ENCODE data around the gene RALGAPA2.

Gene RALGAPA2

DNA sequence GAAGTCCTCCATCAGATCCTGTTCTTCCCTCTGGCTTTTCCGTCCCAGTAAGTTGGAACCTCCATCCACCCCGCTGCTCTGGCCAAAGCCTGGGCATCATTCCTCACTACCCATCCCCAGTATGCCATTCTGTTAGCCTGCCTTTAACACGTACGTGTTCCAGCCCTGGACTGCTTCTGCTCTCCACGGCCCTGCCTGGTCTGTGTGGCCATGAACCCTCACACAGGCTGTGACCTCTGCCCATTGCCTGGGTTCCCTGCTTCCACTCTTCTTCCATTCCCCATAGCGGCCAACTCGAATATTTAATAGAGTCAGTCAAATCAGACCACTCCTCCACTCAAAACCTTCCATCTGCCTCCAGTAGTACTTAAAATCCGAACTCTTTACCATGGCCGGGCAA, 29.4 kb downstream of the RALGAPA2 start:
- in situ Hi-C loops (cut with HindIII; ENCODE audit: low sequenced_read_pairs) = no loop called here
- TF ChIP-seq, protein P1, sequence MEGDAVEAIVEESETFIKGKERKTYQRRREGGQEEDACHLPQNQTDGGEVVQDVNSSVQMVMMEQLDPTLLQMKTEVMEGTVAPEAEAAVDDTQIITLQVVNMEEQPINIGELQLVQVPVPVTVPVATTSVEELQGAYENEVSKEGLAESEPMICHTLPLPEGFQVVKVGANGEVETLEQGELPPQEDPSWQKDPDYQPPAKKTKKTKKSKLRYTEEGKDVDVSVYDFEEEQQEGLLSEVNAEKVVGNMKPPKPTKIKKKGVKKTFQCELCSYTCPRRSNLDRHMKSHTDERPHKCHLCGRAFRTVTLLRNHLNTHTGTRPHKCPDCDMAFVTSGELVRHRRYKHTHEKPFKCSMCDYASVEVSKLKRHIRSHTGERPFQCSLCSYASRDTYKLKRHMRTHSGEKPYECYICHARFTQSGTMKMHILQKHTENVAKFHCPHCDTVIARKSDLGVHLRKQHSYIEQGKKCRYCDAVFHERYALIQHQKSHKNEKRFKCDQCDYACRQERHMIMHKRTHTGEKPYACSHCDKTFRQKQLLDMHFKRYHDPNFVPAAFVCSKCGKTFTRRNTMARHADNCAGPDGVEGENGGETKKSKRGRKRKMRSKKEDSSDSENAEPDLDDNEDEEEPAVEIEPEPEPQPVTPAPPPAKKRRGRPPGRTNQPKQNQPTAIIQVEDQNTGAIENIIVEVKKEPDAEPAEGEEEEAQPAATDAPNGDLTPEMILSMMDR (IDR thresholded peaks at IDR 0.05; ENCODE audit: low read depth, low read length) = no peak
- no peak overlapping the region for H3K4me3 ChIP-seq (ENCODE audit: low read depth, low read length)
- DNase-seq (ENCODE audit: low read depth, low spot score) = no peak

DNA sequence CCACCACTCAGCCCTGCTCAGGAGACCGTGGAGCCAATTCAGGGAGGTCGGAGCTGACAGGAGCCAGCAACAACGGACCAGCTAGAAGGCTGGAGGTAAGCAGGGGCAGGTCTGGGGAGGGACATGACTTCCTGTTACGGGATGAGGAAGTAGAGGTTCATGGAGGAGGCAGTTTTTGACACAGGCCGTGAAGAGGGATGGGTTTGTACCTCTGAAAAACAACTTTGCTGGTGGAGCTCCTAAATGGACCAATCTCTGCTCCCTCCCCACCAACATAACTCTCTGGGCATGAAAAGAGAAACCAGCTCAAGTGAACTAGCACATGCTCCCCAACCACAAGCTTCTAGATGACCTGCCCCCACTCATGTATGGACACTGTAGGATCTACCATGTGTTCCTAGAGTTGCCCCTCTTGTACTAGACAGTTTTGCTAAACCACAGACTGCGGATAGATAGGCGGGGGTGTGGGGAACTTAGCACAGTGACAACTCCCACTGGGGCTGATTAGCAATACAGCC, 31.4 kb downstream of the RALGAPA2 start:
- no peak overlapping the region for H3K4me3 ChIP-seq (ENCODE audit: low read depth, low read length)
- TF ChIP-seq, protein P1 (IDR thresholded peaks at IDR 0.05; ENCODE audit: low read depth, low read length) = no peak
- in situ Hi-C loops (cut with HindIII; ENCODE audit: low sequenced_read_pairs) = no loop called here
- no peak for DNase-seq (ENCODE audit: low read depth, low spot score)

DNA sequence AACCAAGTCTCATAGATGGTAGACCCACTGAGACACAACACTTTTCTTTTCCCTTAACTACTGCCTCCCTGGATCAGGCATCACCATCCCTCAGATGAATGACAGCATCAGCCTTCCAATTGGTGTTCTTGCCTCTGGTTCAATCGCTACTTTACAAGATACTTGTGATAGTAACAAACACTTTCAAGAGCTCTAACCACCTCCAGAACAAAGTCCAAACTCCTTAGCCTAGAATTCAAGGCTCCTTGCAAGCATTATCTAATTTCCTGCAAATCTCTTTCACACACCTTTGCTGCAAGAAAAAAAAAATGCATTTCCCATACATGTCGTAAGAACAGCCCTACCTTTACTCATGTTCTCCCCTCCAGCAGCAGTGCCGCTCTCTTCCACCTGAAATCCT, 33.1 kb downstream of the RALGAPA2 start:
- in situ Hi-C loops (cut with HindIII; ENCODE audit: low sequenced_read_pairs) = no loop called here
- no peak overlapping the region for H3K4me3 ChIP-seq (ENCODE audit: low read depth, low read length)
- DNase-seq (ENCODE audit: low read depth, low spot score) = no peak
- TF ChIP-seq, protein P1 (IDR thresholded peaks at IDR 0.05; ENCODE audit: low read depth, low read length) = no peak

DNA sequence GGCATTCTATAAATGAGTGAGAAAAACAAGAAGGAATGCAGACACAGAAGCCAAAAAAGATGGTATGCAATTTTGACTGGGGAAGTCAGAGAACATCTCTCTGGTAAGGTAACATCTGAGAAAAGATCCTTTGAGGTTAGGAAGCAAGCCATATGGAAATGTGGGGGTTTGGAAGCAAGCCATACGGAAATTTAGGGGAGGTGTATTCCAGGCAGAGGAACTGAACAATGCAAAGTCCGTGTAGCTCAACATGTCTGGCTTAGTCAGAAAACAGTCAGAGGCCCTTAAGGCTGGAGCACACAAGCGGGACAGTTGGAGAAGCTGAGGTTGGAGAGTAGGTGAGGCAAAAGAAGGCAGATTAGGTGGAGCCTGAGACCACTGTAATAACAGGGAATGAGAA, 35.3 kb downstream of the RALGAPA2 start:
- no peak overlapping the region for H3K4me3 ChIP-seq (ENCODE audit: low read depth, low read length)
- peak; percentile 34 for DNase-seq (ENCODE audit: low read depth, low spot score)
- TF ChIP-seq, protein P1 (IDR thresholded peaks at IDR 0.05; ENCODE audit: low read depth, low read length) = no peak
- in situ Hi-C loops (cut with HindIII; ENCODE audit: low sequenced_read_pairs) = no loop called here

DNA sequence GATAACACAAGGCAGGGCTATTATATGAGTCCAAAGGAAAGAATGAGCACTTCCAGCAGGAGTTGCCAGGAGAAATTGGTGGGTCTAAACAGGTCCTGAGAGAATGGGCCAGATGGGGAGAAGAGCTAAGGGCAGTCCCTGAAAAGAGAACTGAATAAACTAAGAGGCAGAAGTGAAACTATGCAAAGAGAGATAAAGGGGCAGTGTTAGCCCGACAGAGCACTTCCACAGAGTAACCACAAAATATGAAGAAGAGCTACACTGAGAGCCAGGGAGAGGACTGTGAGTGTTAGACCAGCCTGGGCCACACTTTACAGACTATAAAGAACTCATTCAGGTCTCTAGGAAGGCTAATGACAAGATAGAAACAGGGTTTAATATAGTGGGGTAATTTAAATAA, 43.8 kb downstream of the RALGAPA2 start:
- in situ Hi-C loops (cut with HindIII; ENCODE audit: low sequenced_read_pairs) = no loop called here
- peak; percentile 14 for DNase-seq (ENCODE audit: low read depth, low spot score)
- H3K4me3 ChIP-seq (ENCODE audit: low read depth, low read length) = no peak overlapping the region
- TF ChIP-seq, protein P1 (IDR thresholded peaks at IDR 0.05; ENCODE audit: low read depth, low read length) = no peak

DNA sequence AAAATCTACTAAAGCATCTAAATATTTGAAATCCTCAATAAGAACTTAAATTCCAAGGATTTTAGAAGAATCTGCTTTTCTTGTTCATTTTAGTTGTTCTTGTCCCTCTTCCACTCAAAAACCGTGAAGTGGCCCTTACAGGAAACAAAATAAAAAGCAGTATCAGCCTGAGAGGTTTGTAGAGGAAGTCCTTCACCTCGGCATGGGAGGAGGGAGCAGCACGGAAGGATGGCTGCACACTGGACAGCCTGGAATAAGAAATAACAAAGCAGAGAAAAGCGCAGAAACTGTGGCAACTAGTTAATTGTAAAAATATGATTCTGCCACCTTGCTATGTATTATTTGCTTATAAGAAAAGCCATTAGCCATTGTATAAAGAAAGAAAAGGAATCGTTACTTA, 46.1 kb downstream of the RALGAPA2 start:
- TF ChIP-seq, protein P1 (IDR thresholded peaks at IDR 0.05; ENCODE audit: low read depth, low read length) = no peak
- no peak for DNase-seq (ENCODE audit: low read depth, low spot score)
- no peak overlapping the region for H3K4me3 ChIP-seq (ENCODE audit: low read depth, low read length)
- in situ Hi-C loops (cut with HindIII; ENCODE audit: low sequenced_read_pairs) = no loop called here

Data from astrocyte of the spinal cord (primary cell).